ENCODE data around the gene RAI1.

RAI1 gene

DNA sequence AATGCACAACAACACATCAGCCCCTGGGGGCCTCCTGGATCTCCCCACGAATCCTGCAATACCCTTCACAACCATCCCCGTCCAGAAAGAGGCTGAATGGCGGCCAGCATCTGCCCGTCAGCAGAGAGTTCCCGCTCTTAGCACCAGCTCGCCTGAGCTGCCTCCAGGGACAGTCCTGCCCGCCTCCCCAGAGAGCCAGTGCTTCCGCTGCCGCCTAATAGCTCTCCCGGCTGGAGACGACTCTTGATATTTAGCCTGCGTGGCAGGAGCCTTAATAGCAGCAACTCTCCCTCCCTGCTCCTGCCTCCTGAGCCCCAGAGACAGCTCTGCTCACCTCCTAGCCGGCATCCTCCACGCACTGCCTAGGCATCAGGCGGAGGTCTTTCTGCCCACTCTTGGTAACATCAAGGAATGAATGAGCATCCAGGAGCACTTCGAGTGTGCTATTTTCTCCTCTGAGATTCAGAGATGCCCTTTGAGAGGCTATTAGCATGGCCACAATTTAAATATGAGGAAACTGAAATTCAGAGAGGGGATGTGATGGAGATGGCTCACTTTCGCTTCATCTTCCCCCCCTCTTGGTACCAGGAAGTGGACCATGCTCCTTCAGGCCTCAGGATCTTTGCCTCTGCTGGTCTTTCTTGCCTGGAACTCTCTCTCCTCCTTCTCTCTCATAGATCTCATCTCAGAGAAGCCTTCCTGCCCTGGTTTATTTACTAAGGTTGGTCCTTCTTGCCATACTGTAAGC lies 67.9 kb downstream of the RAI1 start:
- DNase-seq (ENCODE audit: low spot score): peak; percentile 55
- TF ChIP-seq, protein P1, sequence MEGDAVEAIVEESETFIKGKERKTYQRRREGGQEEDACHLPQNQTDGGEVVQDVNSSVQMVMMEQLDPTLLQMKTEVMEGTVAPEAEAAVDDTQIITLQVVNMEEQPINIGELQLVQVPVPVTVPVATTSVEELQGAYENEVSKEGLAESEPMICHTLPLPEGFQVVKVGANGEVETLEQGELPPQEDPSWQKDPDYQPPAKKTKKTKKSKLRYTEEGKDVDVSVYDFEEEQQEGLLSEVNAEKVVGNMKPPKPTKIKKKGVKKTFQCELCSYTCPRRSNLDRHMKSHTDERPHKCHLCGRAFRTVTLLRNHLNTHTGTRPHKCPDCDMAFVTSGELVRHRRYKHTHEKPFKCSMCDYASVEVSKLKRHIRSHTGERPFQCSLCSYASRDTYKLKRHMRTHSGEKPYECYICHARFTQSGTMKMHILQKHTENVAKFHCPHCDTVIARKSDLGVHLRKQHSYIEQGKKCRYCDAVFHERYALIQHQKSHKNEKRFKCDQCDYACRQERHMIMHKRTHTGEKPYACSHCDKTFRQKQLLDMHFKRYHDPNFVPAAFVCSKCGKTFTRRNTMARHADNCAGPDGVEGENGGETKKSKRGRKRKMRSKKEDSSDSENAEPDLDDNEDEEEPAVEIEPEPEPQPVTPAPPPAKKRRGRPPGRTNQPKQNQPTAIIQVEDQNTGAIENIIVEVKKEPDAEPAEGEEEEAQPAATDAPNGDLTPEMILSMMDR (IDR thresholded peaks at IDR 0.05; ENCODE audit: extremely low read depth, missing control alignments): no peak

DNA sequence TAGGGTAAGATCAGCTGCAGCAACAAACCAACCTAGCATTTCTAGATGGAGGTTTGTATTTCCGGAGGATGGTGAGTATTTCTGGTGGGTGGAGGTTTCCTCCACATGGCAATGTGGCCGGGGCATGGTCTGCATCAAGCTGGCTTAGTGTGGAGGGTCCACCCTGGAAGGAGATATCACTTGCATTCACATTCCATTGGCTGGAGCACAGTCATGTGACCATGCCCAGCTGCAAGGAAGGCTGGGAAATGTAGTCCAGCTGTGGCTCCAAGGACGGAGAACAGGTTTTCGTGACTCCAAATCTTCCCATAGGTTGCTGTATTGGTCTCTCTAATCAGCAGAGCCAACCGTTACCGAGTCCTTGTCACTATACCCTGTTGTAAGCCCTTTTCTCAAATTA lies 68.7 kb downstream of the RAI1 start:
- DNase-seq (ENCODE audit: low spot score): peak; percentile 77
- TF ChIP-seq, protein P1 (IDR thresholded peaks at IDR 0.05; ENCODE audit: extremely low read depth, missing control alignments): no peak

GRCh38 chr17:17750881-17751280 lies 69.6 kb downstream of the RAI1 start:
- DNase-seq (ENCODE audit: low spot score): peak; percentile 81
- TF ChIP-seq, protein P1 (IDR thresholded peaks at IDR 0.05; ENCODE audit: extremely low read depth, missing control alignments): no peak

- no peak for DNase-seq (ENCODE audit: low spot score)
- TF ChIP-seq, protein P1 (IDR thresholded peaks at IDR 0.05; ENCODE audit: extremely low read depth, missing control alignments): no peak
Observed at GRCh38 chr17:17751489-17752088, 70.3 kb downstream of the RAI1 start.

- DNase-seq (ENCODE audit: low spot score): peak; percentile 99
- TF ChIP-seq, protein P1 (IDR thresholded peaks at IDR 0.05; ENCODE audit: extremely low read depth, missing control alignments): peak; percentile 29
Observed at GRCh38 chr17:17752089-17752820, 71.0 kb downstream of the RAI1 start.

DNA sequence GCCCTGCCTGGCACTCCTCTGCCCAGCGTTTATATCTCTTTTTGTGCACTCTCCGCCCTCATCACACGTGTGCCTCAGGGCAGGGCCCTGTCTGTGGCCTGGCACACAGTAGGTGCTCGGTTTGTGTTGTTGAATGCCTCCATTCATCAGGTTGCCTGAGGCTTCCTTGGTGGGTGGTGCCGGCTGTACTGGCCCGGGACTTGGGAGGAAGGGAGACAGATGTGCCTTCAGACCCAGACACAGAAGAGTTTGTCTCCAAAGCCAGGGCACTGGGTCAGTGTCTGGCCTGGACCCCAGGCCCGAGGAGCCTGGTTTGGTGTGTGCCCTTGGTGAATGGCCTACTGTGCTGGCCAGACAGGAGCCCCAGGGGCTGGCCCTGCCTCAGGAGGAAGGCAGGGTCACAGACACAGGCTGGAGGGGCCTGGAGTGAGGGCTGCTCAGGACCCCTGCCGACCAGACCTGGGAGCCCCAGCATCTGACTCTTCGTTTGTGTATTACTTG lies 71.6 kb downstream of the RAI1 start:
- no peak for DNase-seq (ENCODE audit: low spot score)

More for the DNA sequence above, 71.6 kb downstream of the RAI1 start:
- TF ChIP-seq, protein P1 (IDR thresholded peaks at IDR 0.05; ENCODE audit: extremely low read depth, missing control alignments): no peak

Data from GM20000 (cell line).